ENCODE data around the gene SCYGR2. TPM values are rescaled to one million over a fixed set of nuclear protein-coding genes. Genes with fewer than 3 reads are reported as not detected.

The SCYGR2 gene
- polyA plus RNA-seq, 1 donor: not detected

DNA sequence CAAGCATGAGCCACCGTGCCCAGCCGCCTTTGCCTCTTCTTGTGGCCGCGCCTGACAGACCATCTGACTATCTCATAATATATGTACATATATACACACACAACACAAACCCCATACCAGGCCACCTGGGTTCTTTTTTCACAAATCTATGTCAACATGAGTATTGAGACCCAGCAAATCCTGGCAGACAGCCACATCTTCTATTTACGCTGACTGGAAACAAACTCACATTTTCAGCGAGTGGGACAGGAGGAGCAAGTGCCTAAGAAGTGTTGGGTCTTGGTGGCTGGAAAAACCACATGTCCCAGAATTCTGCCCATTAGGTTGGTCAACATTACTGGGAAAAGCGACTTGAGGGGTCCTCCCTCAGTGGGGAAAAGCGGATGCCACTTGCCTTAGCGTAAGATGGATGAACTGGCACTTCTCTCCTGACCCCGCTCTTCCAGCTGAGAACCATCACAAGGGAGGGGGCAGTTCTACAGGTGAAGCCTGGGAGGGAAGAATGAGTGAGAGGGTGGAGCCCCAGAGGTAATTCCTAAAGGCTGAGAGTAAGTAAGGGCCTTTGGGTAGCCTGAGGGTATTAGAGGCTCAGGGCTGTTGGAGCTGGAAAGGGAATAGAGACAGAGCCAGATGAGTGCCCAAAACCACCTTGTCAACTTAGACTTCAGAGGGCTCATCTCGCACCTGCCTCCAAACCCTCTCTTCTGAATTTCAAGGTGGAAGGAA is 14.0 kb downstream of the SCYGR2 start:
- H3K27me3 ChIP-seq (ENCODE audit: control insufficient read depth, insufficient read depth, low read length): no peaks in the 10 kb centered on the region
- H3K36me3 ChIP-seq (ENCODE audit: control insufficient read depth, insufficient read depth, low read length): no peaks in the 10 kb centered on the region
- no peaks in the 10 kb centered on the region for H3K4me1 ChIP-seq (ENCODE audit: control insufficient read depth, insufficient read depth, low read length)
- H3K27ac ChIP-seq (ENCODE audit: low read length): no peak overlapping the region
- H3K9me3 ChIP-seq (ENCODE audit: control insufficient read depth, low read depth, low read length): no peaks in the 10 kb centered on the region
- WGBS (ENCODE audit: insufficient coverage, low lambda C conversion rate): 100% methylated on average over 1 of the region's 11 CpGs
- no peak for DNase-seq
- H3K4me3 ChIP-seq (ENCODE audit: low read length): no peak overlapping the region

DNA sequence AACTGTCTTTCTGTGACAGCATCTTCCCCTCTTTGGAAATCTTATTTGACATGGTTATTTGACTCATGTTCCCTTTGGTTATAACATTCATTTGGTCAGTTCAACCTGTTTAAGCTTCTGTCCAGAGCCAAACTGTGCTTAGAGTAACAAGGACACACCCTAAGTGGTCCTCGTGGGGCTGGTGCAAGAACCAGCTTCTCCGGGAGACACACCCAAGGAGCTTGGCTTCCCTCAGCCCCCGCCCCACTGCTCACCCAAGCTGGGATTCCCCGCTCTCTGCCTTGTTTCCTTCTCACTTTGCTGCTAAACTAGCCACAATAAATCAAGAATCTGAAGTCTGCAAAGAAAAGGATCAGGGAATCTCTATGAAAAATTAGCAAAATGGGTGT is 14.6 kb downstream of the SCYGR2 start:
- Histone ChIP-seq H3K27ac (ENCODE audit: low read length) (no peak overlapping the region), H3K9me3 (ENCODE audit: control insufficient read depth, low read depth, low read length) (no peaks in the 10 kb centered on the region), H3K36me3 (ENCODE audit: control insufficient read depth, insufficient read depth, low read length) (no peaks in the 10 kb centered on the region), H3K4me3 (ENCODE audit: low read length) (no peak overlapping the region), H3K4me1 (ENCODE audit: control insufficient read depth, insufficient read depth, low read length) (no peaks in the 10 kb centered on the region), H3K27me3 (ENCODE audit: control insufficient read depth, insufficient read depth, low read length) (no peaks in the 10 kb centered on the region)
- WGBS (ENCODE audit: insufficient coverage, low lambda C conversion rate): 60% methylated on average over 1 of the region's 4 CpGs
- no peak for DNase-seq

DNA sequence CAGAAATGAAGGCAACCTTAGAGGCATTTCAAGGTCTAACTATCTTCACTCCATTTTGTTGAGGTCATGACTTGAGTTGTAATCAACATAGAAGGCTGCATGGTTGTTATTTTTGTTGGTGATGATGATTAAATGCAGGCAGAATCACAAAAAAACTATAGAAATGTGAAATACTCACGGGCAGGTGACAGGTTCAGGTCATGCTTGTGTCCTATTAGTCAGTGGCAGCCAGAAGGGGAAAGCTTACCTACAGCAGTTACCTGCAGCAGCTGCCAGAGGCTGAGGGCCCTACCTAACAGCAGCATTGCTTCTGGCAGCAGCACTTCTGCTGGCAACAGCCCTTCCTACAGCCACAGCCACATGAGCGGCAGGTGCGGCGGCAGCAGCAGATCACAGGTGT is 15.6 kb downstream of the SCYGR2 start:
- no peak for DNase-seq
- 80% methylated on average over 1 of the region's 4 CpGs for WGBS (ENCODE audit: insufficient coverage, low lambda C conversion rate)
- Histone ChIP-seq H3K4me3 (ENCODE audit: low read length) (no peak overlapping the region), H3K4me1 (ENCODE audit: control insufficient read depth, insufficient read depth, low read length) (no peaks in the 10 kb centered on the region), H3K9me3 (ENCODE audit: control insufficient read depth, low read depth, low read length) (no peaks in the 10 kb centered on the region), H3K27me3 (ENCODE audit: control insufficient read depth, insufficient read depth, low read length) (no peaks in the 10 kb centered on the region), H3K27ac (ENCODE audit: low read length) (no peak overlapping the region), H3K36me3 (ENCODE audit: control insufficient read depth, insufficient read depth, low read length) (no peaks in the 10 kb centered on the region)

DNA sequence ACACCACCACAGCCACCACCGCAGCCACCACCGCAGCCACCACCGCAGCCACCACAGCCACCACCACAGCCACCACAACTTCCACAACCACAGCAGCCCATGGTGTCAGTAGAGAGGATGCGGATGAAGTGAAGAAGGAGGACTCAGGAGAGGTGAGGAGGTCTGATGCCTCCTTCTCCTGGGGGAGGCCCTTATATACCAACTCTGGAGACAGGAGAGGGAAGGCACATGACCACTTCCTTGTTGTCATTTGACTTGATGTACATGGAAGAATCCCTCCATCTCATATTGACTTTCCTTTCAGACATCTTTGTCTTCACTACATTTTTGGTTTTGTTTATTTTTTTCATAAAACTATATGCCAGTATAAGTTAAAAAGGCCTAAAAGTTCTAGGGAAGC is 16.0 kb downstream of the SCYGR2 start, which contains the start of gene SCYGR3:
Gene SCYGR3, minus strand, starts transcription at position 101 of the 400 bp plus-strand sequence. Its CDS starts 0 bp downstream, at position 101.
- Histone ChIP-seq H3K36me3 (ENCODE audit: control insufficient read depth, insufficient read depth, low read length) (no peaks in the 10 kb centered on the region), H3K4me1 (ENCODE audit: control insufficient read depth, insufficient read depth, low read length) (no peaks in the 10 kb centered on the region), H3K9me3 (ENCODE audit: control insufficient read depth, low read depth, low read length) (no peaks in the 10 kb centered on the region), H3K27me3 (ENCODE audit: control insufficient read depth, insufficient read depth, low read length) (no peaks in the 10 kb centered on the region), H3K27ac (ENCODE audit: low read length) (no peak within 1 kb of the TSS), H3K4me3 (ENCODE audit: low read length) (no peak within 1 kb of the TSS)
- no CpG with 5 or more reads among the region's 4 CpGs for WGBS (ENCODE audit: insufficient coverage, low lambda C conversion rate)
- no peak for DNase-seq

DNA sequence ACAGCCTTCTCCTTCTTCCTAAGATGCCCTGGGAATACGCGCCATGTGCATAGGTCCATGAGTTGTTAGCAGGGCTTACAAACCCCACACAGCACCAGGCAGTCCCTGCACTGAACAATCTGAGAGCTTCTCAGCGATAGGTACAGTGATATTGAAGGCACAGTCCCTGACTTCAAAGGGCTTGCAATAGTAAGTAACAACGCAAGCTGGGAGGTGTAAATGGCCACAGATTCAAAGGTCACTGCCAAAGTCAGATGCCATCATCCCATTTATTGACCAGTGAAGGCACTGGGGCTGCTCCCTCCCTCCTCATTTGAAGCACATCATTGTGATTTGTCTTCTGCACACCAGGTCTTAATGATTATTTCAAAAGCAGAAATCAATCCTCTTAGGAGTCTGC is 16.5 kb downstream of the SCYGR2 start:
- H3K27me3 ChIP-seq (ENCODE audit: control insufficient read depth, insufficient read depth, low read length): no peaks in the 10 kb centered on the region

DNA sequence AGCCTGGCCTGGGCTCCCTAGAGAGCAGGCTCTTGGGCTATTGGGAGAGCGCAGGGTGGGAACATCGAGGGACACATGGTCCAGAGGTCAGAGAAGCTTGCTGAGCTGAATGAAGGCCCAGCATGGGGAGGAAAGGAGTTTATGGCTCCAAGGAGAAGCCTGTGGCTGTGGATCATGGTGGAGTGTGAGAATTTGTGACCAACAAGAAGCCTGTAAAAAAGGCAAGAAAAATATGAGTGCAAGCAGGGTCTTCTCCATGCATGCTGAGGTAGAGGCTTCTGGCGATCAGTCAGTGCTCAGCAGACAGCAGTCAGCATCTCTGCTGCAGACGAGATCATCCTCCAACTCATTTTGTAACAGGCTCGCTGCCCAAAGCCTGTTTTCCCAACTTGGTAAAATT is 17.2 kb downstream of the SCYGR2 start:
- DNase-seq: no peak
- H3K27ac ChIP-seq (ENCODE audit: low read length): no peak overlapping the region
- no peaks in the 10 kb centered on the region for H3K4me1 ChIP-seq (ENCODE audit: control insufficient read depth, insufficient read depth, low read length)
- H3K9me3 ChIP-seq (ENCODE audit: control insufficient read depth, low read depth, low read length): no peaks in the 10 kb centered on the region
- WGBS (ENCODE audit: insufficient coverage, low lambda C conversion rate): 80% methylated on average over 1 of the region's 5 CpGs
- no peaks in the 10 kb centered on the region for H3K27me3 ChIP-seq (ENCODE audit: control insufficient read depth, insufficient read depth, low read length)
- no peaks in the 10 kb centered on the region for H3K36me3 ChIP-seq (ENCODE audit: control insufficient read depth, insufficient read depth, low read length)
- no peak overlapping the region for H3K4me3 ChIP-seq (ENCODE audit: low read length)

More for the DNA sequence above, 16.5 kb downstream of the SCYGR2 start:
- no peaks in the 10 kb centered on the region for H3K9me3 ChIP-seq (ENCODE audit: control insufficient read depth, low read depth, low read length)
- no peaks in the 10 kb centered on the region for H3K4me1 ChIP-seq (ENCODE audit: control insufficient read depth, insufficient read depth, low read length)
- no CpG with 5 or more reads among the region's 4 CpGs for WGBS (ENCODE audit: insufficient coverage, low lambda C conversion rate)
- H3K4me3 ChIP-seq (ENCODE audit: low read length): no peak overlapping the region
- DNase-seq: no peak
- H3K27ac ChIP-seq (ENCODE audit: low read length): no peak overlapping the region
- no peaks in the 10 kb centered on the region for H3K36me3 ChIP-seq (ENCODE audit: control insufficient read depth, insufficient read depth, low read length)

DNA sequence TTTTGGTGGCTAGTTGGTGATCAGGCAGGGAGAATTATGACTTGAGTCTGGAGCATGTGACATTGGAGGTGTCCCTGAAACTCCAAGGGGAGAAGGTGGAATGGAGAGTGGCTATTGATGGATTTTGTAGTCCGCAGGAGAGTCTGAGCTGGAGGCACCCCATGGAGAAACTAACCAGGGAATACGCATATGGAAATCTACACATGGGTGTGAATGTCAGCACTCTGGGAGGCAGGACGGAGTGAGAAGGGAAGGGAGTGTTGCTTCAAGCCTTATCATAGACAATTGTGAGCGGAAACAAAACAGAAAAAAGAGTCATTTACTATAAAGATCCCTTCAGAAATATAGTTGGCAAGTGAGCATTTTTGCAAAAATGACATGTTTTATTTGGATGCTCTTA is 17.9 kb downstream of the SCYGR2 start:
- DNase-seq: no peak
- Histone ChIP-seq H3K4me3 (ENCODE audit: low read length) (no peak overlapping the region), H3K4me1 (ENCODE audit: control insufficient read depth, insufficient read depth, low read length) (no peaks in the 10 kb centered on the region), H3K27ac (ENCODE audit: low read length) (no peak overlapping the region), H3K36me3 (ENCODE audit: control insufficient read depth, insufficient read depth, low read length) (no peaks in the 10 kb centered on the region), H3K9me3 (ENCODE audit: control insufficient read depth, low read depth, low read length) (no peaks in the 10 kb centered on the region), H3K27me3 (ENCODE audit: control insufficient read depth, insufficient read depth, low read length) (no peaks in the 10 kb centered on the region)
- WGBS (ENCODE audit: insufficient coverage, low lambda C conversion rate): no CpG with 5 or more reads among the region's 4 CpGs

DNA sequence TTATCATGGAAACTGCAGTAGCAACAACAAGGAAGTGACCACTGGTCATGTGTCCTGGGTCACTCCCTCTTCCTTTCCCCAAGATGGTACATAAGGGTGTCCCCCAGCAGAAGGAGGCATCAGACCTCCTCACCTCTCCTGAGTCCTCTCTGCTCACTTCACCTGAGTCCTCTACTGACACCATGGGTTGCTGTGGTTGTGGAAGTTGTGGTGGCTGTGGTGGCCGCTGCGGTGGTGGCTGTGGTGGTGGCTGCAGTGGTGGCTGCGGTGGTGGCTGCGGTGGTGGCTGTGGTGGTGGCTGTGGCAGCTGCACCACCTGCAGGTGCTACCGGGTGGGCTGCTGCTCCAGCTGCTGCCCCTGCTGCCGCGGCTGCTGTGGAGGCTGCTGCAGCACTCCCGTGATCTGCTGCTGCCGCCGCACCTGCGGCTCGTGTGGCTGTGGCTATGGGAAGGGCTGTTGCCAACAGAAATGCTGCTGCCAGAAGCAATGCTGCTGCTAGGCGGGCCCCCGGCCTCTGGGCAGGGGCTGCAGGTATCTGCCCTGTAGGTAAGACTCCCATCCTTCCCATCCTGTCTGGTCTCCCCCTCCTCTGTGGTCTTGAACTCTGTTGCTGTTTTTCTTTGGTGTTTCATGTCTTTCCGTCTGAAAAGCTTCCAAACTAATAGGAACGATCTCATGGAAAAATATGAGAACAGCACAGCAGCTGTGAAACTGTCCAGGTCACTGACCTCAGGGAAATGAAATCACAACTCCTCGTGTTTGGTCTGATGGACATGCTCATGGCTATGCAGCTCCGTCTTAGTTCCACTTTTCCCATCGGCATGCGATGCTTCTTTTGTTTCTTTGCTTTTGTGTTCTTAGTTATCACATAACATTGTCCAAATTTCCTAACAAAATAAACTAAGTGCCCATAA is 18.9 kb downstream of the SCYGR2 start, which contains the start of gene SCYGR4:
Gene SCYGR4, plus strand, starts transcription at position 183 of the 915 bp plus-strand sequence. Its CDS starts 0 bp downstream, at position 183.
- no peak for DNase-seq
- H3K4me1 ChIP-seq (ENCODE audit: control insufficient read depth, insufficient read depth, low read length): no peaks in the 10 kb centered on the region
- WGBS (ENCODE audit: insufficient coverage, low lambda C conversion rate): 96% methylated on average over 4 of the region's 20 CpGs
- H3K9me3 ChIP-seq (ENCODE audit: control insufficient read depth, low read depth, low read length): peaks cover under 1% of the 10 kb centered on the region
- no peaks in the 10 kb centered on the region for H3K27me3 ChIP-seq (ENCODE audit: control insufficient read depth, insufficient read depth, low read length)
- H3K4me3 ChIP-seq (ENCODE audit: low read length): no peak within 1 kb of the TSS
- no peaks in the 10 kb centered on the region for H3K36me3 ChIP-seq (ENCODE audit: control insufficient read depth, insufficient read depth, low read length)
- no peak within 1 kb of the TSS for H3K27ac ChIP-seq (ENCODE audit: low read length)

DNA sequence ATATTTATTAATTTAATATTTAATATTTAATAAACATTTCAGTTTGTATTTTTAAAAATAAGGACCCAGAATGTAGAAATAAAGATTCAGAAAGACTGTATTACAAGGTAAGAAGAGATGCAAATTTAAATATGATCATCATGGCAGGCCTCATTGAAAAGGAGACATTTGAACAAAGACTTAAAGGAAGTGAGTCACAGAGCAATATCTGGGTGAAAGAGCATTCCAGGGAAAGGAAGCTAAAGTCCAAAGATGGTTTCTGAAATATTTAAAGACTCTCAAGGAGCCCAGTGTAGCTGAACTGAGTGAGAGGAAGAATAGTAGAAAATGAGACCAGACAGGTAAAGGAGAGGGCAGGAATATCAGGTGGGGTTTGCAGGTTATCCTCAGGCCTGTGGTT is 24.5 kb downstream of the SCYGR2 start:
- peaks cover 4% of the 10 kb centered on the region for H3K4me1 ChIP-seq (ENCODE audit: control insufficient read depth, insufficient read depth, low read length)
- H3K4me3 ChIP-seq (ENCODE audit: low read length): no peak overlapping the region
- peak overlapping the region; percentile 39 for H3K27ac ChIP-seq (ENCODE audit: low read length)
- H3K36me3 ChIP-seq (ENCODE audit: control insufficient read depth, insufficient read depth, low read length): no peaks in the 10 kb centered on the region
- no peaks in the 10 kb centered on the region for H3K27me3 ChIP-seq (ENCODE audit: control insufficient read depth, insufficient read depth, low read length)
- DNase-seq: peak; percentile 43 to 73
- peaks cover 5% of the 10 kb centered on the region for H3K9me3 ChIP-seq (ENCODE audit: control insufficient read depth, low read depth, low read length)

DNA sequence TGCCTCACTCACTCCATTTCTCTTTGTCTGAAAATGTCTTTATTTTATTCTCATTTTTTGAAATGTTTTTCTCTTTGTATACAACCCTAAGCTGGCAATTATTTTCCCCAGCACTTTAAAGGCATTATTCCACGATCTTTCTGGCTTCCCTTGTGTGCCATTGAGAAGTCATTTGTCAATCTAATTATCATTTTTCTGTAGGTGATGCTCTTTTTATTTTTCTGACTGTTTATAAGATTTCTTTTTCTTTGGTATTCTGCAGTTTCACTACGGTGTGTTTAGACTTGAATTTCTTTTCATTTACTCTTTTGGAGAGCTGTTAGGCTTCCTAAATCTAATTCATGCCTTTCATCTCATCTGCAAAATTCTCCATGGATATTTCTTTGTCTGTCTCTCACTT is 26.7 kb downstream of the SCYGR2 start:
- Histone ChIP-seq H3K4me3 (ENCODE audit: low read length) (no peak overlapping the region), H3K4me1 (ENCODE audit: control insufficient read depth, insufficient read depth, low read length) (peaks cover 4% of the 10 kb centered on the region), H3K36me3 (ENCODE audit: control insufficient read depth, insufficient read depth, low read length) (no peaks in the 10 kb centered on the region), H3K27ac (ENCODE audit: low read length) (no peak overlapping the region), H3K9me3 (ENCODE audit: control insufficient read depth, low read depth, low read length) (peaks cover 5% of the 10 kb centered on the region), H3K27me3 (ENCODE audit: control insufficient read depth, insufficient read depth, low read length) (no peaks in the 10 kb centered on the region)
- 89% methylated on average over 1 of the region's 2 CpGs for WGBS (ENCODE audit: insufficient coverage, low lambda C conversion rate)
- no peak for DNase-seq
